ENCODE data around the gene GPAM.

DNA sequence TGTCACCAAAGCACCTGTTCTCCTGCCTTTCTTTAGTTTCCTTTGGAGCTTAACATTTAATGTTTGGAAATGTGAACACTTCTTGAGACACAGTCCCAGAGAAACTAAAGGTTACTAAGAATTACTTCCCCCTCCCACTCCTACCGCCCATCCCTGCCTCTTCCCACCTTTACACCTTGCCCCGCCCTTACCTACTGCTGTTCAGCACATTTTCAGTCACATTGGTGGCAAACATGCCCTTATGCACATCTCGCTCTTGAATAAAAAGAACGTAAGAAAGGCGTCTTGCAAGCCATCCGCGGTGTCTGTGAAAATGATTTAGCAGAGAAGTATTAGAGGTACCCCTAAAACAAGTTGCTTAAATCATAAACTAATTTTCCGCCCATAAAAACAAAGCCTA, 8.2 kb downstream of the GPAM start:
- no peak for TF ChIP-seq CTCF (IDR thresholded peaks at IDR 0.05)
- TF ChIP-seq POLR2A (IDR thresholded peaks at IDR 0.05; ENCODE audit: low read depth) = no peak
- no peak for TF ChIP-seq EP300 (IDR thresholded peaks at IDR 0.05)
